SK-N-SH (cell line): ENCODE results near the gene EMX2. TPM values are rescaled to one million over a fixed set of nuclear protein-coding genes. Genes with fewer than 3 reads are reported as not detected.

ENCODE experiments used
- CTCF ChIA-PET: fragments of 300-600, 350-600 bp; formaldehyde crosslinking; extraction: SDS; loops from one replicate; lab custom pipeline; 2021; lab: Yijun Ruan, JAX
- POLR2A ChIA-PET: fragments of 350-600 bp; sonication (Branson Sonifier 250); formaldehyde crosslinking; extraction: SDS; loops from one replicate; lab custom pipeline; 2020; ENCODE audit warnings: antibody characterized with exemption, inconsistent platforms; lab: Yijun Ruan, JAX
- DNase-seq: peaks from one replicate; pipeline ENCODE4 v3.0.0; 2012
- H2AFZ ChIP-seq: fragments of 200-600 bp; sonication (generic); 2 replicates; pipeline ENCODE4 v1.8.1; 2016; ENCODE audit warnings: antibody characterized with exemption, mild to moderate bottlenecking, low read depth
- H3F3A ChIP-seq: fragments of 200-600 bp; sonication (generic); replicated peaks from 2 replicates; pipeline ENCODE3; 2016; ENCODE audit warnings: antibody characterized with exemption, mild to moderate bottlenecking; ENCODE audit not compliant: insufficient read depth
- H3K27ac ChIP-seq, 2 experiments: fragments of 200-500 bp in 1 of 2; fragments of 200-600 bp in 1 of 2; sonication (Bioruptor generic) in 1 of 2; sonication (generic), shearing (Covaris generic) in 1 of 2; 2 replicates each; pipeline versions ENCODE4 v1.5.1 to v1.6.1; 2014 to 2016; ENCODE audit warnings: low read depth in 2 of 2, inconsistent platforms in 1 of 2, low read length in 1 of 2, mild to moderate bottlenecking in 1 of 2, mixed read lengths in 1 of 2
- H3K27me3 ChIP-seq: fragments of 200-600 bp; sonication (generic), shearing (Covaris generic); 2 replicates; pipeline ENCODE4 v1.6.1; 2016; ENCODE audit warnings: mixed run types; ENCODE audit not compliant: insufficient read depth
- H3K36me3 ChIP-seq, 2 experiments: fragments of 200-500 bp in 1 of 2; fragments of 200-600 bp in 1 of 2; sonication (Bioruptor generic) in 1 of 2; sonication (generic) in 1 of 2; replicated peaks in 1 of 2; 2 replicates each; pipeline versions ENCODE3 to v1.5.1; 2014 to 2016; ENCODE audit warnings: low read length in 1 of 2, mild to moderate bottlenecking in 1 of 2; ENCODE audit not compliant: insufficient read depth in 2 of 2, control insufficient read depth in 1 of 2
- H3K4me1 ChIP-seq, 2 experiments: fragments of 200-500 bp in 1 of 2; fragments of 200-600 bp in 1 of 2; sonication (Bioruptor generic) in 1 of 2; sonication (generic), shearing (Covaris generic) in 1 of 2; 2 replicates each; pipeline versions ENCODE4 v1.5.1 to v1.6.1; 2014 to 2016; ENCODE audit warnings: low read depth in 1 of 2, low read length in 1 of 2, mixed run types in 1 of 2; ENCODE audit not compliant: insufficient read depth in 2 of 2, control insufficient read depth in 1 of 2
- H3K4me2 ChIP-seq: fragments of 200-600 bp; sonication (generic), shearing (Covaris generic); 2 replicates; pipeline ENCODE4 v1.6.1; 2017; ENCODE audit warnings: mixed run types
- H3K4me3 ChIP-seq, 2 experiments: fragments of 200-500 bp in 1 of 2; fragments of 200-600 bp in 1 of 2; sonication (Bioruptor generic) in 1 of 2; sonication (generic), shearing (Covaris generic) in 1 of 2; 2 replicates each; pipeline versions ENCODE4 v1.5.1 to v1.8.1; 2014 to 2016; ENCODE audit warnings: low read depth in 2 of 2, inconsistent platforms in 1 of 2, low read length in 1 of 2, mild to moderate bottlenecking in 1 of 2, mixed read lengths in 1 of 2, moderate library complexity in 1 of 2
- H3K79me2 ChIP-seq: fragments of 200-600 bp; sonication (generic); 2 replicates; pipeline ENCODE4 v1.8.1; 2017; ENCODE audit warnings: mild to moderate bottlenecking; ENCODE audit not compliant: insufficient read depth
- H3K9ac ChIP-seq: fragments of 200-600 bp; sonication (generic); 2 replicates; pipeline ENCODE4 v1.6.1; 2017; ENCODE audit warnings: mixed run types
- H3K9me2 ChIP-seq: fragments of 200-600 bp; sonication (generic); 2 replicates; pipeline ENCODE4 v1.6.1; 2017; ENCODE audit warnings: mixed run types
- H3K9me3 ChIP-seq: fragments of 200-600 bp; sonication (generic); 2 replicates; pipeline ENCODE4 v1.6.1; 2017; ENCODE audit warnings: mixed run types, mild to moderate bottlenecking, moderate library complexity
- H4K20me1 ChIP-seq: fragments of 200-600 bp; sonication (generic); 2 replicates; pipeline ENCODE4 v1.6.1; 2017; ENCODE audit warnings: mild to moderate bottlenecking, mixed run types; ENCODE audit not compliant: insufficient read depth
- ELF1 ChIP-seq: IDR thresholded peaks from 2 replicates; pipeline ENCODE4 v1.4.0; 2012
- EP300 ChIP-seq, 2 experiments: IDR thresholded peaks; 2 replicates each; pipeline versions ENCODE4 v1.4.0 to v1.6.1; 2012; ENCODE audit warnings: borderline replicate concordance in 1 of 2, low read depth in 1 of 2, low read length in 1 of 2
- FOXJ3 ChIP-seq: sonication (generic); formaldehyde crosslinking; IDR thresholded peaks from 2 replicates; pipeline ENCODE4 v1.5.1; 2020; ENCODE audit warnings: mild to moderate bottlenecking, missing genetic modification reagents
- FOXM1 ChIP-seq: IDR thresholded peaks from 2 replicates; pipeline ENCODE4 v1.4.0; 2012; ENCODE audit warnings: low read depth, mild to moderate bottlenecking
- GABPA ChIP-seq: IDR thresholded peaks from 2 replicates; pipeline ENCODE4 v1.4.0; 2012; ENCODE audit warnings: low read depth, mild to moderate bottlenecking
- GATA2 ChIP-seq: sonication (generic); formaldehyde crosslinking; IDR thresholded peaks from 2 replicates; pipeline ENCODE4 v1.5.0; 2020; ENCODE audit warnings: mild to moderate bottlenecking, missing genetic modification reagents
- IRF3 ChIP-seq: fragments of 150-350 bp; IDR thresholded peaks from 2 replicates; pipeline ENCODE4 v1.6.1; 2016; ENCODE audit warnings: mild to moderate bottlenecking, low read depth, low read length
- JUND ChIP-seq: IDR thresholded peaks from 2 replicates; pipeline ENCODE4 v1.4.0; 2012
- MAX ChIP-seq: IDR thresholded peaks from 2 replicates; pipeline ENCODE4 v1.4.0; 2012; ENCODE audit warnings: low read depth
- MXI1 ChIP-seq: IDR thresholded peaks from 2 replicates; pipeline ENCODE4 v1.6.1; 2012; ENCODE audit warnings: mild to moderate bottlenecking, low read depth, low read length, improper control_type of control experiment
- NRF1 ChIP-seq: IDR thresholded peaks from 2 replicates; pipeline ENCODE4 v1.6.1; 2012; ENCODE audit warnings: low read depth, mild to moderate bottlenecking, low read length
- POLR2AphosphoS5 ChIP-seq: IDR thresholded peaks from 2 replicates; pipeline ENCODE4 v1.6.1; 2012; ENCODE audit warnings: low read depth, low read length
- RCOR1 ChIP-seq: fragments of 150-350 bp; IDR thresholded peaks from 2 replicates; pipeline ENCODE4 v1.6.1; 2017; ENCODE audit warnings: antibody characterized with exemption, low read length
- REST ChIP-seq: IDR thresholded peaks from 2 replicates; pipeline ENCODE4 v1.6.1; 2012; ENCODE audit warnings: mild to moderate bottlenecking, low read depth, low read length, moderate library complexity
- RFX5 ChIP-seq: IDR thresholded peaks from 2 replicates; pipeline ENCODE4 v1.6.1; 2012; ENCODE audit warnings: mild to moderate bottlenecking, improper control_type of control experiment, low read length
- RXRA ChIP-seq: IDR thresholded peaks from 2 replicates; pipeline ENCODE4 v1.4.0; 2012; ENCODE audit warnings: low read depth, mild to moderate bottlenecking, borderline replicate concordance
- SIN3A ChIP-seq: IDR thresholded peaks from 2 replicates; pipeline ENCODE4 v1.6.1; 2012; ENCODE audit warnings: low read depth, mild to moderate bottlenecking, low read length, moderate library complexity, borderline replicate concordance
- TCF12 ChIP-seq: IDR thresholded peaks from 2 replicates; pipeline ENCODE4 v1.4.0; 2012
- YY1 ChIP-seq: IDR thresholded peaks from 2 replicates; pipeline ENCODE4 v1.4.0; 2012; ENCODE audit warnings: low read depth, mild to moderate bottlenecking
- ZBTB33 ChIP-seq: IDR thresholded peaks from 2 replicates; pipeline ENCODE4 v1.4.0; 2012; ENCODE audit warnings: low read depth, borderline replicate concordance
- WGBS: methylation state at CpG from one replicate; pipeline ENCODE4 v1.1.6; 2017; ENCODE audit warnings: low lambda C conversion rate; 5-methylcytosine and 5-hydroxymethylcytosine counted together
- polyA plus RNA-seq, 3 experiments: library from polyadenylated mRNA; depleted of rRNA; stranded (reverse); fragments of >200 nt; gene quantifications; 2 replicates each; pipeline ENCODE4 v1.2.3, GENCODE V29; 2012

EMX2 gene
- polyA plus RNA-seq, 1 of the 3 experiments (the other 2 are of a cell fraction): not detected

- TF ChIP-seq REST (no peak), MAX (no peak), GABPA (no peak), ZBTB33 (no peak), FOXJ3 (CRISPR knock-in tag) (no peak)
Measured at GRCh38 chr10:117559712-117560111, 17.2 kb downstream of the EMX2 start (continued).

- TF ChIP-seq NRF1 (no peak), RXRA (no peak), SIN3A (no peak), MXI1 (no peak), JUND (no peak), ELF1 (no peak), POLR2AphosphoS5 (no peak), MAX (no peak), FOXM1 (no peak), TCF12 (no peak), IRF3 (no peak), FOXJ3 (CRISPR knock-in tag) (no peak), REST (no peak), RCOR1 (no peak), GATA2 (CRISPR knock-in tag) (no peak), RFX5 (no peak), EP300 (IDR thresholded peaks at IDR 0.05; ENCODE audit: borderline replicate concordance in 1 of 2, low read depth in 1 of 2, low read length in 1 of 2) (no peak), YY1 (no peak)
- no peak overlapping the region for H3K4me2 ChIP-seq
- WGBS: 11% methylated on average over 2 of the region's 2 CpGs
- no peak overlapping the region for H3K27ac ChIP-seq
- H3K36me3 ChIP-seq: no peaks in the 10 kb centered on the region
- no peaks in the 10 kb centered on the region for H4K20me1 ChIP-seq
- ChIA-PET POLR2A (no interaction called here), CTCF (interaction anchor here (1.2 to 1.8 kb wide), 3 partner anchors 15 to 680 kb away, joined by 3 to 8 read pairs (median 3); no protein-coding TSS in a partner anchor)
- no peaks in the 10 kb centered on the region for H3K9me2 ChIP-seq
- H2AFZ ChIP-seq: no peak overlapping the region
- no peaks in the 10 kb centered on the region for H3K79me2 ChIP-seq
- no peaks in the 10 kb centered on the region for H3K27me3 ChIP-seq
- no peak overlapping the region for H3K4me3 ChIP-seq
- no peaks in the 10 kb centered on the region for H3K9me3 ChIP-seq
- H3K9ac ChIP-seq: no peak overlapping the region
- no peaks in the 10 kb centered on the region for H3F3A ChIP-seq
- no peak for DNase-seq
- H3K4me1 ChIP-seq: no peaks in the 10 kb centered on the region
Measured at GRCh38 chr10:117560942-117561341, 18.4 kb downstream of the EMX2 start.
